GM12878 (cell line): Measurements from ENCODE around the gene BEST2. TPM values are rescaled to one million over a fixed set of nuclear protein-coding genes. Genes with fewer than 3 reads are reported as not detected.

ENCODE experiments used
- CHD1 ChIP-seq: IDR thresholded peaks from 2 replicates; pipeline ENCODE4 v1.6.1; 2012; ENCODE audit warnings: low read depth, low read length, improper control_type of control experiment
- CREB1 ChIP-seq: IDR thresholded peaks from 2 replicates; pipeline ENCODE4 v1.6.1; 2012; ENCODE audit warnings: low read depth, mild to moderate bottlenecking, inconsistent platforms
- CREM ChIP-seq: IDR thresholded peaks from 2 replicates; pipeline ENCODE4 v1.6.1; 2014; ENCODE audit warnings: antibody characterized with exemption, low read depth
- ESRRA ChIP-seq: IDR thresholded peaks from 2 replicates; pipeline ENCODE4 v1.6.1; 2012; ENCODE audit warnings: mild to moderate bottlenecking, low read length, improper control_type of control experiment
- FOS ChIP-seq: IDR thresholded peaks from 3 replicates; pipeline ENCODE4 v1.6.1; 2011; ENCODE audit warnings: borderline replicate concordance; ENCODE audit not compliant: insufficient read length; ENCODE audit errors: extremely low read depth
- GATAD2B ChIP-seq: fragments of 450-650 bp; conservative IDR thresholded peaks from 2 replicates; pipeline ENCODE4 v1.6.1; 2017; ENCODE audit warnings: low read depth, mild to moderate bottlenecking, moderate library complexity
- HDGF ChIP-seq: fragments of 450-650 bp; IDR thresholded peaks from 2 replicates; pipeline ENCODE4 v1.6.1; 2016; ENCODE audit warnings: antibody characterized with exemption
- IKZF1 ChIP-seq: fragments of 450-650 bp; conservative IDR thresholded peaks from 2 replicates; pipeline ENCODE4 v1.6.1; 2017; ENCODE audit warnings: antibody characterized with exemption, mild to moderate bottlenecking
- NFXL1 ChIP-seq: fragments of 450-650 bp; IDR thresholded peaks from 2 replicates; pipeline ENCODE4 v1.6.1; 2017; ENCODE audit warnings: antibody characterized with exemption, mild to moderate bottlenecking, borderline replicate concordance
- NR2F1 ChIP-seq: fragments of 450-650 bp; conservative IDR thresholded peaks from 2 replicates; pipeline ENCODE4 v1.6.1; 2017; ENCODE audit warnings: mild to moderate bottlenecking
- PBX3 ChIP-seq: IDR thresholded peaks from 2 replicates; pipeline ENCODE4 v1.6.1; 2011; ENCODE audit warnings: mild to moderate bottlenecking, low read depth, low read length, moderate library complexity; ENCODE audit not compliant: insufficient replicate concordance
- PML ChIP-seq: IDR thresholded peaks from 2 replicates; pipeline ENCODE4 v1.6.1; 2012; ENCODE audit warnings: low read length, inconsistent platforms
- RB1 ChIP-seq: fragments of 450-650 bp; formaldehyde crosslinking; IDR thresholded peaks from 2 replicates; pipeline ENCODE4 v1.6.1; 2017; ENCODE audit warnings: mild to moderate bottlenecking, borderline replicate concordance
- RCOR1 ChIP-seq: conservative IDR thresholded peaks from 2 replicates; pipeline ENCODE4 v1.6.1; 2012; ENCODE audit warnings: low read depth, low read length, improper control_type of control experiment
- SP1 ChIP-seq: IDR thresholded peaks from one replicate; pipeline ENCODE4 v1.6.1; 2011; ENCODE audit warnings: low read depth, low read length
- TCF3 ChIP-seq: IDR thresholded peaks from 2 replicates; pipeline ENCODE4 v1.6.1; 2012; ENCODE audit warnings: low read depth, mild to moderate bottlenecking, low read length, borderline replicate concordance; ENCODE audit not compliant: insufficient read depth
- ZNF207 ChIP-seq: fragments of 450-650 bp; IDR thresholded peaks from 2 replicates; pipeline ENCODE4 v1.6.1; 2014; ENCODE audit warnings: antibody characterized with exemption, mild to moderate bottlenecking, borderline replicate concordance
- ZNF274 ChIP-seq: IDR thresholded peaks from one replicate; pipeline ENCODE4 v1.8.0; 2011; ENCODE audit not compliant: insufficient read length, insufficient read depth
- ZNF622 ChIP-seq: fragments of 450-650 bp; IDR thresholded peaks from 2 replicates; pipeline ENCODE4 v1.6.1; 2017; ENCODE audit warnings: mild to moderate bottlenecking, inconsistent platforms
- polyA plus RNA-seq, 11 experiments: library from polyadenylated mRNA; depleted of rRNA in 4 of 11; unstranded in 6 of 11; stranded (reverse) in 5 of 11; fragments of >200 nt; fragmentation: Nextera tagmentation in 4 of 11; fragmentation: Illumina TruSeq in 1 of 11; extraction: Ambion mirVana in 4 of 11; extraction: Trizol in 1 of 11; gene quantifications; 1 replicate in 1 of 11; 2 replicates in 10 of 11; pipeline versions ENCODE4 v1.2.1 to v1.2.3, GENCODE V29; 2011 to 2016; ENCODE audit warnings: inconsistent platforms in 2 of 11, missing spikeins in 2 of 11, low read depth in 1 of 11
- total RNA-seq, 4 experiments: library from RNA; depleted of rRNA in 3 of 4; stranded (reverse); fragments of >200 nt in 3 of 4; fragmentation: Illumina TruSeq in 1 of 4; extraction: Trizol in 1 of 4; gene quantifications; 2 replicates each; pipeline versions ENCODE4 v1.2.1 to v1.2.3, GENCODE V29; 2013 to 2021
- TF ChIP-seq, protein P1 (sequence below): IDR thresholded peaks from 2 replicates; pipeline ENCODE4 v1.6.1; 2011; ENCODE audit warnings: low read depth, mild to moderate bottlenecking, low read length, moderate library complexity, borderline replicate concordance; ENCODE audit errors: extremely low read depth
- TF ChIP-seq, protein P2 (sequence below): IDR thresholded peaks from 2 replicates; pipeline ENCODE4 v1.6.1; 2012; ENCODE audit warnings: low read depth, low read length, improper control_type of control experiment
- TF ChIP-seq, protein P3 (sequence below): fragments of 450-650 bp; formaldehyde crosslinking; IDR thresholded peaks from 2 replicates; pipeline ENCODE4 v1.4.0; 2020; ENCODE audit warnings: mild to moderate bottlenecking, moderate library complexity
- TF ChIP-seq, protein P4 (sequence below): fragments of 450-650 bp; IDR thresholded peaks from 2 replicates; pipeline ENCODE4 v1.6.1; 2016; ENCODE audit warnings: mild to moderate bottlenecking
- TF ChIP-seq, protein P5 (sequence below): IDR thresholded peaks from 2 replicates; pipeline ENCODE4 v1.6.1; 2011; ENCODE audit warnings: low read depth, low read length, improper control_type of control experiment, borderline replicate concordance

Gene BEST2
- total and polyA plus RNA-seq, 10 of the 15 experiments (the other 5 are each of a cell fraction or from before 2014, with no cell fraction given) = not detected

DNA sequence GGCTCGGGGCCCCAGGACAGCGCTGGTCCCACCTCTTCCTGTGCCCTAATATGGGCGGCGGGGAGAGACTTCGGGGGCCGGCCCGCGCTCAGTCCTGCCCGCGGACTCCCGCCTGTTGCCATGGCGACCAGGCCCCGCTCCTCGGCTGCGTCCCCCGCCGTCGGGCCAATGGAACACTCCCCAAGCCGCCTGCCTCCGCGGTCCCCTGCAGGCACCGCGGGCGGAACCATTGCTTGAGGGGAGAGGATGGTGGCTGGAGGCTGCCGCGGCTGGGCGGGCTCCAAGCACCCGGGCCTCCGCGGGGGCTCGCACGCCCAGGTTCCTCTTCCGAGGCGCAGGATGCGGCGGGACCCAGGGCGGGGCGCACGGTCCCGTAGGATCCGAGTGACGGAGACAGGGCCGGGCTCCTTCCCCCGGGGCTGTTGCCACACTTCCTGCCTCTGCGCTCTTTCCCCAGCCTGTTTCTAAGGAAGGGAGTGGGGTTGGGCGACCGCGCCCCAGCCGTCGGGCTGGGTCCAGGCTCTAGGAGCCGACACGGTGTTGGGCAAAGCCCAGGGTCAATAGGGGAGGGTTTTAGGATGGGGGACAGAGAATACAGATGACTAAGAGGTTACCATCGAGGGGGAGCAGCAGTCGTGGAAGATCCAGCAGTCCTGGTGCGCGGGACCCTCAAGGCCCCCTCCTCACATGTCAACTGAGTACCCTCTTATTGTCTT is 38.5 kb downstream of the BEST2 start (continued):
- TF ChIP-seq, protein P1, sequence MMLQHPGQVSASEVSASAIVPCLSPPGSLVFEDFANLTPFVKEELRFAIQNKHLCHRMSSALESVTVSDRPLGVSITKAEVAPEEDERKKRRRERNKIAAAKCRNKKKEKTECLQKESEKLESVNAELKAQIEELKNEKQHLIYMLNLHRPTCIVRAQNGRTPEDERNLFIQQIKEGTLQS = no peak
- TF ChIP-seq NR2F1 = peak; percentile 53; the same call in 1 of the 2 replicates
- TF ChIP-seq RB1 = peak; percentile 94
- no peak for TF ChIP-seq PBX3
- 0 out of 2 replicates have a peak, but pooled peaks have one; percentile 61 for TF ChIP-seq RCOR1
- peak; percentile 77 for TF ChIP-seq HDGF
- no peak for TF ChIP-seq CREB1
- no peak for TF ChIP-seq PML
- TF ChIP-seq NFXL1 = no peak
- no peak for TF ChIP-seq ZNF622
- TF ChIP-seq CHD1 = peak; percentile 99
- TF ChIP-seq GATAD2B = peak; percentile 72; the same call in 1 of the 2 replicates
- TF ChIP-seq SP1 = peak; percentile 69
- peak; percentile 97 for TF ChIP-seq IKZF1
- peak; percentile 96; the same call in 1 of the 2 replicates for TF ChIP-seq ZNF207
- TF ChIP-seq, protein P2, sequence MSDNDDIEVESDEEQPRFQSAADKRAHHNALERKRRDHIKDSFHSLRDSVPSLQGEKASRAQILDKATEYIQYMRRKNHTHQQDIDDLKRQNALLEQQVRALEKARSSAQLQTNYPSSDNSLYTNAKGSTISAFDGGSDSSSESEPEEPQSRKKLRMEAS = no peak; the same call in 1 of the 2 replicates
- TF ChIP-seq, protein P3, sequence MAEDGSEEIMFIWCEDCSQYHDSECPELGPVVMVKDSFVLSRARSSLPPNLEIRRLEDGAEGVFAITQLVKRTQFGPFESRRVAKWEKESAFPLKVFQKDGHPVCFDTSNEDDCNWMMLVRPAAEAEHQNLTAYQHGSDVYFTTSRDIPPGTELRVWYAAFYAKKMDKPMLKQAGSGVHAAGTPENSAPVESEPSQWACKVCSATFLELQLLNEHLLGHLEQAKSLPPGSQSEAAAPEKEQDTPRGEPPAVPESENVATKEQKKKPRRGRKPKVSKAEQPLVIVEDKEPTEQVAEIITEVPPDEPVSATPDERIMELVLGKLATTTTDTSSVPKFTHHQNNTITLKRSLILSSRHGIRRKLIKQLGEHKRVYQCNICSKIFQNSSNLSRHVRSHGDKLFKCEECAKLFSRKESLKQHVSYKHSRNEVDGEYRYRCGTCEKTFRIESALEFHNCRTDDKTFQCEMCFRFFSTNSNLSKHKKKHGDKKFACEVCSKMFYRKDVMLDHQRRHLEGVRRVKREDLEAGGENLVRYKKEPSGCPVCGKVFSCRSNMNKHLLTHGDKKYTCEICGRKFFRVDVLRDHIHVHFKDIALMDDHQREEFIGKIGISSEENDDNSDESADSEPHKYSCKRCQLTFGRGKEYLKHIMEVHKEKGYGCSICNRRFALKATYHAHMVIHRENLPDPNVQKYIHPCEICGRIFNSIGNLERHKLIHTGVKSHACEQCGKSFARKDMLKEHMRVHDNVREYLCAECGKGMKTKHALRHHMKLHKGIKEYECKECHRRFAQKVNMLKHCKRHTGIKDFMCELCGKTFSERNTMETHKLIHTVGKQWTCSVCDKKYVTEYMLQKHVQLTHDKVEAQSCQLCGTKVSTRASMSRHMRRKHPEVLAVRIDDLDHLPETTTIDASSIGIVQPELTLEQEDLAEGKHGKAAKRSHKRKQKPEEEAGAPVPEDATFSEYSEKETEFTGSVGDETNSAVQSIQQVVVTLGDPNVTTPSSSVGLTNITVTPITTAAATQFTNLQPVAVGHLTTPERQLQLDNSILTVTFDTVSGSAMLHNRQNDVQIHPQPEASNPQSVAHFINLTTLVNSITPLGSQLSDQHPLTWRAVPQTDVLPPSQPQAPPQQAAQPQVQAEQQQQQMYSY = no peak
- TF ChIP-seq ZNF274 = no peak
- TF ChIP-seq CREM = peak; percentile 37; the same call in 1 of the 2 replicates
- TF ChIP-seq ESRRA = 0 out of 2 replicates have a peak, but pooled peaks have one; percentile 50
- TF ChIP-seq, protein P4, sequence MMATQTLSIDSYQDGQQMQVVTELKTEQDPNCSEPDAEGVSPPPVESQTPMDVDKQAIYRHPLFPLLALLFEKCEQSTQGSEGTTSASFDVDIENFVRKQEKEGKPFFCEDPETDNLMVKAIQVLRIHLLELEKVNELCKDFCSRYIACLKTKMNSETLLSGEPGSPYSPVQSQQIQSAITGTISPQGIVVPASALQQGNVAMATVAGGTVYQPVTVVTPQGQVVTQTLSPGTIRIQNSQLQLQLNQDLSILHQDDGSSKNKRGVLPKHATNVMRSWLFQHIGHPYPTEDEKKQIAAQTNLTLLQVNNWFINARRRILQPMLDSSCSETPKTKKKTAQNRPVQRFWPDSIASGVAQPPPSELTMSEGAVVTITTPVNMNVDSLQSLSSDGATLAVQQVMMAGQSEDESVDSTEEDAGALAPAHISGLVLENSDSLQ = peak; percentile 52; the same call in 1 of the 2 replicates
- TF ChIP-seq, protein P5, sequence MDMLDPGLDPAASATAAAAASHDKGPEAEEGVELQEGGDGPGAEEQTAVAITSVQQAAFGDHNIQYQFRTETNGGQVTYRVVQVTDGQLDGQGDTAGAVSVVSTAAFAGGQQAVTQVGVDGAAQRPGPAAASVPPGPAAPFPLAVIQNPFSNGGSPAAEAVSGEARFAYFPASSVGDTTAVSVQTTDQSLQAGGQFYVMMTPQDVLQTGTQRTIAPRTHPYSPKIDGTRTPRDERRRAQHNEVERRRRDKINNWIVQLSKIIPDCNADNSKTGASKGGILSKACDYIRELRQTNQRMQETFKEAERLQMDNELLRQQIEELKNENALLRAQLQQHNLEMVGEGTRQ = no peak
- no peak for TF ChIP-seq FOS
- no peak for TF ChIP-seq TCF3
